SKM-1 (cell line): ENCODE results near the gene ADAM20.
"Not testable (repeated sequence)": the region's sequence is repeated elsewhere in the genome, so short reads cannot be mapped to it uniquely, and the experiment has no call there.

Experiments
- DNase-seq: peaks from one replicate; lab custom pipeline; 2025; ENCODE audit not compliant: unreplicated experiment; lab: John Stamatoyannopoulos, UW

The ADAM20 gene

GRCh38 chr14:70534904-70535303, at the start of gene ADAM20:
Gene ADAM20, minus strand, starts transcription at chr14:70535004. Its CDS starts 10,247 bp downstream, at chr14:70524757.
- DNase-seq, result no peak

DNA sequence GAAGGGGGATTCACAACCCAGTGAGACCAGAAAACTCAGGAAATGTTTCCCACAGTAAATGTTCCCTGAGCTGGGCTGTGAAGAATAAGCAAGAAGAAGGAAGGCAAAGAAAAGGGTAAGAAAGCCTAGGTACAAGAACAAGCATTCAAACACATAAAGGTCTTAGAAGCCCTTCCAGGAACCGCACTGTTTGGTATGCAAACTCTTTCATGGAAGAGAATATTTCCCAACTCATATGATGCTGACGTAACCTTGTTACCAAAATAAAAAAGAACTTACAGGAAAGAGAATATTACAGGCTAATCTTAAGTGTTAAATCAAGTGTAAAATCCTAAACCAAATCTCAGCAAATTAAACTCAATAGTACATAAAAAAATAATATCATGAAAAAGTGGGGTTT, 42.1 kb upstream of the ADAM20 start:
- no peak for DNase-seq

- DNase-seq, result no peak
Observed at GRCh38 chr14:70573050-70573449, 38.2 kb upstream of the ADAM20 start.

DNA sequence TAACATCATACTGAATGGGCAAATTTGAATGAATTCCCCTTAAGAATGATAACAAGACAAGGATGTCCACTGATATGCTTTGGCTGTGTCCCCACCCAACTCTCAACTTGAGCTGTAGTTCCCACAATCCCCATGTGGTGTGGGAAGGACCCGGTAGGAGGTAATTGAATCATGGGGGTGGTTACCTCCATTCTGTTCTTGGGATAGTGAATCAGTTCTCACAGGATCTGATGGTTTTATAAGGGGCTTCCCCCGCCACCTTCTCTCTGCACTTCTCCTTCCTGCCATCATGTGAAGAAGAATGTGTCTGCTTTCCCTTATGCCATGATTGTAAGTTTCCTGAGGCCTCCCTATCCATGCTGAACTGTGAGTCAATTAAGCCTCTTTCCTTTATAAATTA, 36.3 kb upstream of the ADAM20 start:
- DNase-seq, result no peak

DNA sequence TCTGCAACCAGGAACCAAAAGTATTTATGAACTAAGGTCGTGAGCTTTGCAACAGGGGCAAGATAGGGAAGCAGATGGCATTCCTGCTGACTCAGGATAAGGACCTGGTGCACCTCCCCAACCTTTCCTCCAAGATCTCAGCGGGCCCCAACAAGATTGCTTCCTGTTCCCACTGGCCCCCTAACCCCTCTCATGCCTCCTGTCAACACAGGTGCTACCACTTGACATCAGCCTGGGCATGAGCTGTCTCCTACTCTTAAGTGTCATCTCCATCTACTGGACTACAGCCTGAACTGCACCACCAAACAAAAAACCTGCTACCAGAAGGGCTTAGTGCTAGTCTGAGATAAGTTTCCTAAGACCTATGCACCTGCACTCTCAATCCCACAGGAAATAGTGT, 33.0 kb upstream of the ADAM20 start:
- DNase-seq, result peak; percentile 0

DNA sequence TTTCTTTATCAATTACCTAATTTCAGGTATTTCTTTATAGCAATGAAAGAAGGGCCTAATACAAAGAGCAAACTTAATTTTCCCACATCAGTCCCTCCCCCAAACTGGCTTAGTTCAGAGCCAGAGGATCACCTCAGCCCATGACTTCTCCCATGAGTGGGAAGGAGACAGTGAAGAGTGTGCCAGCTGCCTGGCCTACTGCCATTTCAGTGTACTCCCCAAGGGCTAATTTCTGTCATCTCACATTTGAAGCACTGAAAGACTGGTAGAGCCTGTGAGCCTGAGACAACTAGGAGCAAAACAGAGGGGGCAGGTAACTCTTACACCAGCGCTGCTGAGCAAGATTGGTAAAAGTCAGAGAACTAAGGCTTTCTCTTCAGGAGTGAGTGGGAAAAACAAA, 29.1 kb upstream of the ADAM20 start:
- no peak for DNase-seq

GRCh38 chr14:70563417-70563816, 28.6 kb upstream of the ADAM20 start:
- DNase-seq, result no peak

DNA sequence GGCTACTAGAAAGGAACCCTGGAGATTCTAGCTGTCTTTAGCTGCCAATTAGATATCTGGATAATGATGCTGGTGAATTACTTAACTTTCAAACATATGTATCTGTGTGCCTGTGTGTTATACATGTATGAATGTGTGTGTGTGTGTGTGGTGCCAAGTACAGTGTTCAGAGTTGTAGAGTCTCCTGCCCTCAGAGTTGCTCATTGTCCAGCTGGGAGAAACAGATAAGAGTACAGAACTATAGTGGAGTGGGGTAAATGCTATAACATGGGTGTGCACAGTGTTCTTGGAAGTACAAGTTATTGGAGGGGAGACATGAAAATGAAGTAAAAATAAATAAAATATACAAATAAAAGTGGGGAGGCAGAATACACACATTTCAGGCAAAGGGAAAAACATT, 23.6 kb upstream of the ADAM20 start:
- no peak for DNase-seq

DNA sequence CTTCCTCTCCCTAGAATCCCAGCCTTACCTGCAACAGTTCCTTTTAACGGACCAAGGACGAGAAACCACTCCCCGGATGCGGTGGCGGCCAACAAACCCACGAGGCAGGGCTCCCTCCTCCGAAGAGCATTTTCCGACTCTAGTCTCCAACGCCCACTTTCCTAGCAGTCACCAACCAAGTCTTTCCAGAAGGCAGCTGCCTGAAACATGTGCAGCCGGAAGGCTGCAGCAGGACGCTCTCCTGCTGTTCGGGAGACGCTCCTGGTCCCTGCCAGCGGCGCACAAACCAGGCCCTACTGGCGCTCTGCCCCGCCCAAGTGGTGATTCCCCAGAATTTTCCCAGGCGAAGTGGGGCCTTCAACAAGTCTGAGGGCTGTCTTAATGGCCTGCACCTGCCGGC, 21.1 kb upstream of the ADAM20 start:
- DNase-seq, result no peak

DNA sequence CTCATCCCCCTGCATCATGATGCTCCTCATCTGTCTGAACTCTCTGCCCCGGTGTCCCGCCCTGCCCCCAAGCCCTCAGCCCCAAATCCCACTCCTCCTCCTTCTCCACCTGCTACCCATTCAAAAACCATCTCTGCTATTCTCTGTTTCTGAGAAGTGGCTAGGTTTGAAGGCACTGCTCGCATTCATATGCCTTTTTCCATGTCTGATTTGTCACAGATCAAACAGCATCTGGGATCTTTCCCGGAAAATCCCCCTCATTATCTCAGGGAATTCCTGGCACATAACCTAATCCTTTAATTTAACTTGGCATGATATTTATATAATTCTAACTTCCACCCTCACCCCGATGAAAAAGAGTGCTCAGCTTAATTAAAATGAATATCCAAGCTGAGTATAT, 3.3 kb upstream of the ADAM20 start:
- DNase-seq, result no peak

- DNase-seq, result no peak
Observed at GRCh38 chr14:70536830-70537229, 2.0 kb upstream of the ADAM20 start.

DNA sequence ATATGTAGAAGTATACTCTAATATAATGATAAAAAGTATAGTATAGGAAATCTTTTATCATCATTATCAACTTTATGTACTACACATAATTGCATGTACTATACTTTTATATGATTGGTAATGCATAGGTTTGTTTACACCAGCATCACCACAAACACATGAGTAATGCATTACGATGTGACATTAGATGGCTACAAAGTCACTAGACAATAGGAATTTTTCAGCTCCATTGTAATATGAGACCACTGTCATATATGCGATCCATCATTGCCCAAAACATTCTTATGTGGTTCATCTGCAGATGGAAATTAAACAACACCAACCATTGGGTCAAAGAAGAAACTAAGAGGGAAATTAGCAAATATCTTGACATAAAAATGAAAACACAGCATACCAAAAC, 4.4 kb downstream of the ADAM20 start:
- DNase-seq, result no peak

DNA sequence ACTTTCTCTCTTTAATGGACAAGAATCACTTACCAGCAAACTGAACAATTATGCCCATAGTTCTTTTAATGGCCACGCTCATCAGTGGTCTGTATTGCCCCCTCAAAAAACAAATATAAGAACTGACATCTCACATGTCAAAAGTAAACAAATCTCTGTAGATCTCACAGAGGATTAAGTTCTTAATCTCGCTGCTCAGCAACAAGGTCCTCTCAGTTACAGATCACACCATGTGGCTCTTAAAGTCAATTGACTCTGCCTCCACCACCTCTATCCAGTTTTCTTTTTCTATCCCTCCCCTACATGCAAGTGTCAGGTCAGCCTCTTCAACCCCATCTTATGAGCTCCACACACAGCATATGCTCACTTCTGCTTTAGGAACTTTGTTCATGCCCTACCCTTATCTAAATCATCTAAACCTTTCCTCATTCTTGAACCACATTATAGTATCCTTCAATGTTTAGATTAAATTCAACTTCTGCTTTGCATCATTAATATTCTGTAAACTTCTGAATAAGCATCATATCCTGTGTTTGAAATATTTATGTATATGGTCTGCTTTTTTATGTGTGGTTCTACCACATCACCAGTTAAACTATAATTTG, 7.2 kb downstream of the ADAM20 start:
- DNase-seq, result no peak

GRCh38 chr14:70525691-70526090, 9.1 kb downstream of the ADAM20 start:
- DNase-seq, result no peak

DNA sequence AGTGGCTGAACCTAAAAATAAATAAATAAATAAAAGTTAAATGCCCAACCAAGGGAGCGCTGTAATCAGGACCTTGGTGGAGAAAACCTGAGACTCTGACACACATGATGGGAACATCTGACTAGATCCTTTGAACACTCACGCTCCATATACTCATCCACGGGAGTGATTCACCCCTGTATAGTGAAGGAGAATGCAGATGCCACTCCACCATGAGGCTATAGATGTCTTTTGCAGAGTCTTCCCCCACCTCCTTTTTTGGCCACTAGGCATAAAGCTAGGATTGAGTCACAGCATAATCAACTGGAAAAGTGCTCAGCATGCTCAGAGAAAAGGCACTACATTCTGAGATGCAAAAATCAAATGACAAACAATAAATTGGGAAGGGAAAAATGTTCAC, 19.0 kb downstream of the ADAM20 start:
- DNase-seq, result no peak

DNA sequence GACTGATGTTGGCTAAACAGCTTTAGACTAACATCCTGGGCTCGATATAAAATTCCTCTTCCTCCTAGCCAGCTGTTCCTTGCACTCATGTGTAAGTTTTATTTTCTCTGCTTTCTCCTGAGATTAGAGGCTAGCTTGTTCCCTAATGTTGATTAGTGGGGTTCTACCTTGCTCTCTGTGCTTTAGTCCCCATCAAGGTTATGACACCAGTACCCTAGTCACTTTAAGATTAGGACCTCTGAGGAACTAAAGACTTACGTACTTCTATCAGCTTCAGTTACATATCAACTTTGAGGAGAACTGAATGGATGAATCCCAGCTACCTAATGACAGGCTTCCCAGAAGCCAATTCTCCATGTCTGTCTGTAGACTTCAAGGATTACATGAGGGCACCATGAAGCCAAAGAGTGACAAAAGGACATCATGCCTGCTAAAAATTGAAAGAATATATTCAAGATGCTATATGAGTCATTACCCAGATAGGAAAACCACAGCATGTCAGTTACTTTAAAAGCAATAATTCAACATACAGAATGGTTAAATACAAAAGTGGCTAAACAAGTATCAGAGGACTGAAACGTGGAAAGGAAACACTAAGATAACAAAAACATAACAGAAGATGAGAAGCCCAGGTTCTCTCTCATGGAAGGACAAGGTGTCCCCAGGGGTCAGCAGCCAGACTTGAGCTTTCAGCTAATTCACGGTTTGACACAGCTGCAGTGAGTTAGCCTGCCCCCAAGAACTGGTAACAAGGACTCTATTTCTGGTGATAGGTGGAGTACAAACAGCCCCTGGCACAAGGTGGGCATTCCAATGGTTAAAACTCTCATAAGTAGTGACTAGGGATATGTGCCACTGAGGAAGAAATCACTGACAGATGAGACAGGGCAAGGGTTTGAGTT, 20.4 kb downstream of the ADAM20 start:
- DNase-seq, result no peak

- no peak for DNase-seq
Observed at GRCh38 chr14:70498191-70498590, 36.6 kb downstream of the ADAM20 start.

- no peak for DNase-seq
Observed at GRCh38 chr14:70489579-70490200, 45.1 kb downstream of the ADAM20 start.

DNA sequence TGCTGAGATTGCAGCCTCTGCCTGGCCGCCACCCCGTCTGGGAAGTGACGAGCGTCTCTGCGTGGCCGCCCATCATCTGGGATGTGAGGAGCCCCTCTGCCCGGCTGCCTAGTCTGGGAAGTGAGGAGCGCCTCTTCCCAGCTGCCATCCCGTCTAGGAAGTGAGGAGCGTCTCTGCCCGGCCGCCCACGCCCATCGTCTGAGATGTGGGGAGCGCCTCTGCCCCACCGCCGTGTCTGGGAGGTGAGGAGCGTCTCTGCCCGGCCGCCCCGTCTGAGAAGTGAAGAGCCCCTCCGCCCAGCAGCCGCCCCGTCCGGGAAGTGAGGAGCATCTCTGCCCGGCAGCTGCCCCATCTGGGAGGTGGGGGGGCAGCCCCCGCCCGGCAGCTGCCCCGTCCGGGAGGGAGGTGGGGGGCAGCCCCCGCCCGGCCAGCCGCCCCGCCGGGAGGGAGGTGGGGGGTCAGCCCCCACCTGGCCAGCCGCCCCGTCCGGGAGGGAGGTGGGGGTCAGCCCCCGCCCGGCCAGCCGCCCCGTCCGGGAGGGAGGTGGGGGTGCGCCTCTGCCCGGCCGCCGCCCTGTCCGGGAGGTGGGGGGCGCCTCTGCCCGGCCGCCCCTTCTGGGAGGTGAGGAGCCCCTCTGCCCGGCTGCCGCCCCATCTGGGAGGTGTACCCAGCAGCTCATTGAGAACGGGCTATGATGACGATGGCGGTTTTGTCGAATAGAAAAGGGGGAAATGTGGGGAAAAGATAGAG, 57.3 kb downstream of the ADAM20 start:
- DNase-seq, result not testable (repeated sequence)

- not testable (repeated sequence) for DNase-seq
Observed at GRCh38 chr14:70475459-70475858, 59.3 kb downstream of the ADAM20 start.

- no peak for DNase-seq
Observed at GRCh38 chr14:70473825-70474224, 61.0 kb downstream of the ADAM20 start.
